RWPE2 (cell line): ENCODE measurements around the gene CARD14.

Experiments used
- ATAC-seq: fragments of 200-7000 bp; cut with Tn5 transposase; 3 replicates; pipeline ENCODE4 v1.9.1; 2021; ENCODE audit warnings: low read depth
- DNase-seq: peaks from one replicate; pipeline ENCODE4 v3.0.0-alpha.2; 2020; ENCODE audit warnings: low spot score
- H3K27ac ChIP-seq: fragments of 450-650 bp; 2 replicates; pipeline ENCODE4 v1.5.1; 2017; ENCODE audit warnings: mild to moderate bottlenecking; ENCODE audit not compliant: poor library complexity, severe bottlenecking
- H3K27me3 ChIP-seq: fragments of 250-450 bp; sonication (Bioruptor Pico); 2 replicates; pipeline ENCODE4 v1.5.1; 2021; ENCODE audit warnings: mild to moderate bottlenecking, moderate library complexity; ENCODE audit not compliant: insufficient read depth, poor library complexity, severe bottlenecking
- H3K36me3 ChIP-seq: fragments of 250-450 bp; sonication (Bioruptor Pico); 2 replicates; pipeline ENCODE4 v1.5.1; 2020; ENCODE audit warnings: low read depth, mild to moderate bottlenecking, moderate library complexity
- H3K4me1 ChIP-seq: fragments of 250-450 bp; sonication (Bioruptor Pico); 2 replicates; pipeline ENCODE4 v1.5.1; 2021; ENCODE audit warnings: mild to moderate bottlenecking, moderate library complexity; ENCODE audit not compliant: insufficient read depth, poor library complexity, severe bottlenecking
- H3K4me3 ChIP-seq: fragments of 250-450 bp; sonication (Bioruptor Pico); 2 replicates; pipeline ENCODE4 v1.5.1; 2021; ENCODE audit warnings: mild to moderate bottlenecking, moderate library complexity; ENCODE audit not compliant: severe bottlenecking
- H3K9me3 ChIP-seq: fragments of 250-450 bp; sonication (Bioruptor Pico); 2 replicates; pipeline ENCODE4 v1.5.1; 2021; ENCODE audit warnings: mild to moderate bottlenecking, moderate library complexity; ENCODE audit not compliant: severe bottlenecking
- CTCF ChIP-seq: fragments of 450-650 bp; IDR thresholded peaks from one replicate; pipeline ENCODE4 v1.5.1; 2017; ENCODE audit warnings: mild to moderate bottlenecking, moderate library complexity; ENCODE audit not compliant: poor library complexity, severe bottlenecking

CARD14 gene

GRCh38 chr17:80182845-80183223 is 13.0 kb downstream of the CARD14 start:
- Histone ChIP-seq H3K4me1 (peaks cover 6% of the 10 kb centered on the region), H3K4me3 (no peak overlapping the region), H3K27ac (no peak overlapping the region), H3K27me3 (no peaks in the 10 kb centered on the region), H3K9me3 (no peaks in the 10 kb centered on the region), H3K36me3 (no peaks in the 10 kb centered on the region)
- ATAC-seq (no peak), DNase-seq (no peak)
- TF ChIP-seq CTCF, result no peak

- H3K4me1 ChIP-seq, result peaks cover 8% of the 10 kb centered on the region
- no peak for TF ChIP-seq CTCF
- H3K4me3 ChIP-seq, result no peak overlapping the region
- no peak overlapping the region for H3K27ac ChIP-seq
- H3K36me3 ChIP-seq, result no peaks in the 10 kb centered on the region
- ATAC-seq (no peak), DNase-seq (no peak)
- H3K27me3 ChIP-seq, result no peaks in the 10 kb centered on the region
- H3K9me3 ChIP-seq, result no peaks in the 10 kb centered on the region
Observed at GRCh38 chr17:80183581-80184422, 14.0 kb downstream of the CARD14 start.

DNA sequence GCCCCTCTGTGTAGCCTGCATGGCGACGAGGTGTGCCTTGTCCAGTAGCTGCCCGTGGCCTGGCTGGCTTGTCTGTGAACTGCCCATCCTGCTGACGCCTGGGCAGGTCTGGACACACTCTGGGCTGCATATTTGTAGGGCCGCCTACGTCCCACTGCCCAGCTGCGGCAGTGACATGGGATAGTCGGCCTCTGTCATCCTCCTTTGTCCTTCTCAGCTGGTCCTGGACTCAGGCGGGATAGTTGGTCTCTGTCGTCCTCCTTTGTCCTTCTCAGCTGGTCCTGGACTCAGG is 14.5 kb downstream of the CARD14 start:
- H3K27me3 ChIP-seq, result no peaks in the 10 kb centered on the region
- H3K4me3 ChIP-seq, result no peak overlapping the region
- no peaks in the 10 kb centered on the region for H3K36me3 ChIP-seq
- TF ChIP-seq CTCF, result no peak
- peaks cover 8% of the 10 kb centered on the region for H3K4me1 ChIP-seq
- H3K9me3 ChIP-seq, result no peaks in the 10 kb centered on the region
- no peak for ATAC-seq
- no peak for DNase-seq
- no peak overlapping the region for H3K27ac ChIP-seq

- Histone ChIP-seq H3K9me3 (no peaks in the 10 kb centered on the region), H3K27ac (no peak overlapping the region), H3K36me3 (no peaks in the 10 kb centered on the region), H3K4me1 (peaks cover 8% of the 10 kb centered on the region), H3K4me3 (no peak overlapping the region), H3K27me3 (no peaks in the 10 kb centered on the region)
- TF ChIP-seq CTCF, result no peak
- no peak for ATAC-seq
- no peak for DNase-seq
Observed at GRCh38 chr17:80185968-80186367, 16.1 kb downstream of the CARD14 start.

GRCh38 chr17:80187090-80187489 is 17.3 kb downstream of the CARD14 start:
- ATAC-seq (peak; percentile 74), DNase-seq (no peak)
- no peak overlapping the region for H3K4me3 ChIP-seq
- peak overlapping the region; percentile 53 for H3K27ac ChIP-seq
- TF ChIP-seq CTCF, result no peak
- H3K36me3 ChIP-seq, result no peaks in the 10 kb centered on the region
- H3K4me1 ChIP-seq, result peaks cover 8% of the 10 kb centered on the region
- no peaks in the 10 kb centered on the region for H3K9me3 ChIP-seq
- H3K27me3 ChIP-seq, result no peaks in the 10 kb centered on the region
